H9 (cell line): ENCODE data around the gene DCTN2. TPM values are rescaled to one million over a fixed set of nuclear protein-coding genes. Genes with fewer than 3 reads are reported as not detected.

Experiments used
- DNase-seq: peaks from one replicate; pipeline ENCODE4 v3.0.0-alpha.2; 2017
- H2AFZ ChIP-seq: one replicate; pipeline ENCODE4 v1.6.1; 2013; ENCODE audit warnings: mild to moderate bottlenecking, low read length, control low read depth, moderate library complexity
- H2AK5ac ChIP-seq: 2 replicates; pipeline ENCODE4 v1.6.1; 2013; ENCODE audit warnings: low read length, control low read depth, mixed read lengths; ENCODE audit not compliant: insufficient read length
- H2BK120ac ChIP-seq: one replicate; pipeline ENCODE4 v1.6.1; 2013; ENCODE audit warnings: low read depth, mild to moderate bottlenecking, low read length, control low read depth, inconsistent platforms; ENCODE audit not compliant: poor library complexity, severe bottlenecking
- H2BK12ac ChIP-seq: 2 replicates; pipeline ENCODE4 v1.6.1; 2013; ENCODE audit warnings: low read length, control low read depth, mixed read lengths, low read depth; ENCODE audit not compliant: insufficient read length
- H2BK15ac ChIP-seq: 2 replicates; pipeline ENCODE4 v1.6.1; 2013; ENCODE audit warnings: low read depth, low read length, control low read depth
- H2BK20ac ChIP-seq: one replicate; pipeline ENCODE4 v1.6.1; 2013; ENCODE audit warnings: low read depth, mild to moderate bottlenecking, low read length, control low read depth, inconsistent platforms; ENCODE audit not compliant: poor library complexity, severe bottlenecking
- H2BK5ac ChIP-seq: 2 replicates; pipeline ENCODE4 v1.6.1; 2013; ENCODE audit warnings: low read length, control low read depth, mixed read lengths; ENCODE audit not compliant: insufficient read length
- H3K14ac ChIP-seq: 2 replicates; pipeline ENCODE4 v1.6.1; 2013; ENCODE audit warnings: low read length, control low read depth; ENCODE audit not compliant: insufficient read depth
- H3K18ac ChIP-seq: 2 replicates; pipeline ENCODE4 v1.6.1; 2013; ENCODE audit warnings: low read depth, mild to moderate bottlenecking, mixed read lengths, low read length, control low read depth; ENCODE audit not compliant: insufficient read length
- H3K23ac ChIP-seq: 2 replicates; pipeline ENCODE4 v1.6.1; 2013; ENCODE audit warnings: low read length, control low read depth, mixed read lengths, low read depth; ENCODE audit not compliant: insufficient read length
- H3K23me2 ChIP-seq: 2 replicates; pipeline ENCODE4 v1.6.1; 2013; ENCODE audit warnings: low read depth, mild to moderate bottlenecking, mixed read lengths, low read length, control low read depth; ENCODE audit not compliant: insufficient read length, poor library complexity, severe bottlenecking
- H3K27ac ChIP-seq: 2 replicates; pipeline ENCODE4 v1.5.1; 2013; ENCODE audit warnings: low read length, control low read depth, mixed read lengths, low read depth; ENCODE audit not compliant: insufficient read length
- H3K27me3 ChIP-seq: 2 replicates; pipeline ENCODE4 v1.6.1; 2013; ENCODE audit warnings: low read length, control low read depth, inconsistent platforms; ENCODE audit not compliant: insufficient read depth
- H3K4ac ChIP-seq: 2 replicates; pipeline ENCODE4 v1.6.1; 2013; ENCODE audit warnings: low read depth, mild to moderate bottlenecking, control low read depth, inconsistent platforms, low read length, moderate library complexity
- H3K4me1 ChIP-seq: 2 replicates; pipeline ENCODE4 v1.6.1; 2013; ENCODE audit warnings: low read length, control low read depth, inconsistent platforms; ENCODE audit not compliant: insufficient read depth
- H3K4me2 ChIP-seq: 2 replicates; pipeline ENCODE4 v1.6.1; 2013; ENCODE audit warnings: low read length, control low read depth, mixed read lengths; ENCODE audit not compliant: insufficient read length, insufficient read depth
- H3K56ac ChIP-seq: 2 replicates; pipeline ENCODE4 v1.6.1; 2013; ENCODE audit warnings: low read depth, mild to moderate bottlenecking, mixed read lengths, low read length, control low read depth; ENCODE audit not compliant: insufficient read length
- H3K79me1 ChIP-seq: 2 replicates; pipeline ENCODE4 v1.6.1; 2013; ENCODE audit warnings: low read depth, mild to moderate bottlenecking, moderate library complexity, low read length, control low read depth, inconsistent platforms; ENCODE audit not compliant: insufficient read depth, poor library complexity, severe bottlenecking
- H3K79me2 ChIP-seq: 2 replicates; pipeline ENCODE4 v1.6.1; 2013; ENCODE audit warnings: low read length, control low read depth, inconsistent platforms; ENCODE audit not compliant: insufficient read depth
- H3K9ac ChIP-seq: 2 replicates; pipeline ENCODE4 v1.6.1; 2013; ENCODE audit warnings: low read length, control low read depth, mixed read lengths; ENCODE audit not compliant: insufficient read length; ENCODE audit errors: extremely low read depth
- H3K9me3 ChIP-seq: one replicate; pipeline ENCODE4 v1.6.1; 2013; ENCODE audit warnings: low read depth, low read length, inconsistent platforms; ENCODE audit not compliant: control insufficient read depth
- H3T11ph ChIP-seq: one replicate; pipeline ENCODE4 v1.6.1; 2013; ENCODE audit warnings: mild to moderate bottlenecking, low read length, control low read depth, inconsistent platforms
- H4K20me1 ChIP-seq: one replicate; pipeline ENCODE4 v1.6.1; 2013; ENCODE audit not compliant: control insufficient read depth, insufficient read length, insufficient read depth
- H4K5ac ChIP-seq: 2 replicates; pipeline ENCODE4 v1.6.1; 2013; ENCODE audit warnings: low read depth, mild to moderate bottlenecking, mixed read lengths, low read length, control low read depth; ENCODE audit not compliant: insufficient read length
- H4K8ac ChIP-seq: replicated peaks from 2 replicates; pipeline ENCODE4 v1.6.1; 2013; ENCODE audit warnings: low read length, control low read depth, mixed read lengths, low read depth; ENCODE audit not compliant: insufficient read length
- H4K91ac ChIP-seq: 2 replicates; pipeline ENCODE4 v1.6.1; 2013; ENCODE audit warnings: low read depth, mild to moderate bottlenecking, moderate library complexity, mixed read lengths, low read length, control low read depth; ENCODE audit not compliant: insufficient read length
- H3K27ac Mint-ChIP-seq, 3 experiments: 2 replicates in 2 of 3; 3 replicates in 1 of 3; pipeline ENCODE4 v1.8.0; 2020 to 2021; ENCODE audit warnings: mixed read lengths in 3 of 3, mild to moderate bottlenecking in 1 of 3, moderate library complexity in 1 of 3
- H3K27me3 Mint-ChIP-seq: 2 replicates; pipeline ENCODE4 v1.8.0; 2021; ENCODE audit warnings: low read depth, mild to moderate bottlenecking, moderate library complexity, mixed read lengths
- H3K36me3 Mint-ChIP-seq, 3 experiments: 2 replicates in 2 of 3; 3 replicates in 1 of 3; pipeline ENCODE4 v1.8.0; 2020 to 2021; ENCODE audit warnings: low read depth in 3 of 3, mixed read lengths in 3 of 3; ENCODE audit not compliant: insufficient read depth in 1 of 3
- H3K4me1 Mint-ChIP-seq, 2 experiments: 2 replicates each; pipeline ENCODE4 v1.8.0; 2020; ENCODE audit warnings: mixed read lengths in 2 of 2
- H3K4me3 Mint-ChIP-seq, 2 experiments: 2 replicates in 1 of 2; 3 replicates in 1 of 2; pipeline ENCODE4 v1.8.0; 2020 to 2021; ENCODE audit warnings: mild to moderate bottlenecking in 2 of 2, mixed read lengths in 2 of 2, moderate library complexity in 1 of 2
- H3K9me3 Mint-ChIP-seq, 2 experiments: 2 replicates in 1 of 2; 3 replicates in 1 of 2; pipeline ENCODE4 v1.8.0; 2020; ENCODE audit warnings: mild to moderate bottlenecking in 2 of 2, mixed read lengths in 2 of 2, moderate library complexity in 1 of 2
- WGBS: extraction: QIAGEN DNeasy Blood & Tissue Kit; methylation state at CpG from one replicate; pipeline ENCODE4 v1.1.7; 2013; ENCODE audit warnings: missing lambda C conversion rate, low lambda C conversion rate, mixed read lengths; ENCODE audit not compliant: insufficient read length; ENCODE audit errors: extremely low coverage; 5-methylcytosine and 5-hydroxymethylcytosine counted together
- total RNA-seq: library from RNA; stranded (reverse); gene quantifications from 2 replicates; pipeline ENCODE4 v1.2.1, GENCODE V29; 2021
- TF ChIP-seq, protein P1 (sequence below): fragments of 200-600 bp; sonication (generic); conservative IDR thresholded peaks from 3 replicates; pipeline ENCODE4 v1.8.0; 2021; ENCODE audit warnings: antibody characterized with exemption, mild to moderate bottlenecking

DCTN2 gene
- total RNA-seq, 1 experiment from 2014 or later: 97.7 TPM

GRCh38 chr12:57531836-57532235 is 15.2 kb downstream of the DCTN2 start:
- Histone ChIP-seq H2AFZ (no peak overlapping the region), H3K23me2 (no peaks in the 10 kb centered on the region), H3K23ac (no peak overlapping the region), H3K4me2 (no peak overlapping the region), H4K20me1 (no peaks in the 10 kb centered on the region), H2BK20ac (no peak overlapping the region), H3K18ac (no peak overlapping the region), H2BK12ac (no peak overlapping the region), H3K56ac (no peak overlapping the region), H3K79me2 (no peaks in the 10 kb centered on the region), H3K79me1 (no peaks in the 10 kb centered on the region), H3T11ph (no peak overlapping the region), H3K4ac (no peak overlapping the region), H4K5ac (no peak overlapping the region), H2AK5ac (no peak overlapping the region), H2BK15ac (no peak overlapping the region), H2BK120ac (no peak overlapping the region), H3K9ac (no peak overlapping the region), H2BK5ac (no peak overlapping the region), H3K4me1 (no peaks in the 10 kb centered on the region; the same call in none of the 2 replicates), H3K27ac (no peak overlapping the region), H4K91ac (no peak overlapping the region), H3K9me3 (no peaks in the 10 kb centered on the region), H3K14ac (no peak overlapping the region), H4K8ac (no peak overlapping the region), H3K27me3 (no peaks in the 10 kb centered on the region)
- Mint-ChIP-seq H3K4me1 (peaks cover 9 to 16% of the 10 kb centered on the region in 2 experiments), H3K4me3 (no peak overlapping the region), H3K27me3 (no peaks in the 10 kb centered on the region), H3K27ac (no peak overlapping the region), H3K36me3 (peaks cover 22 to 81% (median 81%) of the 10 kb centered on the region in 3 experiments; a peak in 6 of 7 replicates), H3K9me3 (no peaks in the 10 kb centered on the region)
- no CpG with 5 or more reads among the region's 1 CpG for WGBS
- TF ChIP-seq, protein P1, sequence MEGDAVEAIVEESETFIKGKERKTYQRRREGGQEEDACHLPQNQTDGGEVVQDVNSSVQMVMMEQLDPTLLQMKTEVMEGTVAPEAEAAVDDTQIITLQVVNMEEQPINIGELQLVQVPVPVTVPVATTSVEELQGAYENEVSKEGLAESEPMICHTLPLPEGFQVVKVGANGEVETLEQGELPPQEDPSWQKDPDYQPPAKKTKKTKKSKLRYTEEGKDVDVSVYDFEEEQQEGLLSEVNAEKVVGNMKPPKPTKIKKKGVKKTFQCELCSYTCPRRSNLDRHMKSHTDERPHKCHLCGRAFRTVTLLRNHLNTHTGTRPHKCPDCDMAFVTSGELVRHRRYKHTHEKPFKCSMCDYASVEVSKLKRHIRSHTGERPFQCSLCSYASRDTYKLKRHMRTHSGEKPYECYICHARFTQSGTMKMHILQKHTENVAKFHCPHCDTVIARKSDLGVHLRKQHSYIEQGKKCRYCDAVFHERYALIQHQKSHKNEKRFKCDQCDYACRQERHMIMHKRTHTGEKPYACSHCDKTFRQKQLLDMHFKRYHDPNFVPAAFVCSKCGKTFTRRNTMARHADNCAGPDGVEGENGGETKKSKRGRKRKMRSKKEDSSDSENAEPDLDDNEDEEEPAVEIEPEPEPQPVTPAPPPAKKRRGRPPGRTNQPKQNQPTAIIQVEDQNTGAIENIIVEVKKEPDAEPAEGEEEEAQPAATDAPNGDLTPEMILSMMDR: no peak
- DNase-seq: no peak
